Muscle of back (tissue), 11 donors: ENCODE data around the gene FKBP10. TPM values are rescaled to one million over a fixed set of nuclear protein-coding genes. Genes with fewer than 3 reads are reported as not detected.
A peak's percentile ranks its signal among the peaks of the same experiment; 100 is the strongest.

Source experiments
- DNase-seq, 3 donors: peaks; one replicate each; pipeline versions ENCODE4 v3.0.0 to v3.0.0-alpha.2; 2013
- polyA plus RNA-seq, 10 donors: library from polyadenylated mRNA; unstranded; fragments of 120-200 nt; gene quantifications; one replicate each; pipeline ENCODE4 v1.2.1, GENCODE V29; 2013; ENCODE audit not compliant: insufficient read length in 10 of 10

Gene FKBP10
- polyA plus RNA-seq, 10 donors = 104 to 191 (median 135) TPM

DNA sequence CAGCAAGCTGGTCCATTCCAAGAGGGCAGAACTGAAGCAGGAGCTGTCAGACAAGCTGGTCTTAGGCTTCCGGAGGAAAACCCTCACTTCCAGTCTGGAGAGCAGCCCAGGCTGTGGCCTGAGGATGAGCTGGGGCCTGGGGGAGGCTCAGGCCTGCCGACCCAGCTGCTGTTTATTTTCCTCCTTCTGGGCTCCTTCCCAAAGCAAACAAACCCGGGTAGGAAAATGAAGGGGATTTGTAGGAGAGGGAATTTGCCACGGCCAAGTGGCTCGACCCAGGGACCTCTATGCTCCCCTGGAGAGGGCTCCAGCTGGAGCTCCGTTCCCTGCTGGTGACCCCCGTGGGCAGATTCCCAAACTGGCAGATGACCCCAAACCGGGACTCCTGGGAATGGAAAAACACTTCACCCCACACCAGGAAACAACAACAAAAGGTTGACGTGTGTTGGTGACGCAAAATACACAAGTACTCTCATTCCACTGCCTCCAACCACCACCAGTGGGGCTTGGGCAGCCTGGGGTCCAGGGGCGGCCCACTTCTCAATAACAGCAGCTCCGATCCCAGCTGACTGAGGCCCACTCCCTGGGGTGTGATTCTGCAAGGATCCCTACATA, 35.1 kb upstream of the FKBP10 start:
- peak; percentile 84 to 96 (median 90) for DNase-seq

DNA sequence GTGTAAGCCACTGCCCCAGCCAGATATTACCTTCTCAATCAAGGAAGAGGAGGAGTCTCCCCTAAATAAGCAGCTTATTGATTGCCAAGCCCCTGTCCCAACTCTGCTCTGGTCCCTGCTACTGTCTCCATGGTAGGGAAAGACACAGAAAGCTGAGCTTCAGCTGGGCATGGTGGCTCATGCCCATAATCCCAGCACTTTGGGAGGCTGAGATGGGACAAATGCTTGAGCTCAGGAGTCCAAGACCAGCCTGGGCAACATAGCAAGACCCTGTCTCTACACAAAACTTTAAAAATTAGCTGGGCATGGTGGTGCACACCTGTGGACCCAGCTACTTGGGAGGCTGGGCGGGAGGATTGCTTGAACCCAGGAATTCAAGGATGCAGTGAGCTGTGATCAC, 32.9 kb upstream of the FKBP10 start:
- no peak for DNase-seq

GRCh38 chr17:41781404-41782110, 31.2 kb upstream of the FKBP10 start:
- no peak for DNase-seq

DNA sequence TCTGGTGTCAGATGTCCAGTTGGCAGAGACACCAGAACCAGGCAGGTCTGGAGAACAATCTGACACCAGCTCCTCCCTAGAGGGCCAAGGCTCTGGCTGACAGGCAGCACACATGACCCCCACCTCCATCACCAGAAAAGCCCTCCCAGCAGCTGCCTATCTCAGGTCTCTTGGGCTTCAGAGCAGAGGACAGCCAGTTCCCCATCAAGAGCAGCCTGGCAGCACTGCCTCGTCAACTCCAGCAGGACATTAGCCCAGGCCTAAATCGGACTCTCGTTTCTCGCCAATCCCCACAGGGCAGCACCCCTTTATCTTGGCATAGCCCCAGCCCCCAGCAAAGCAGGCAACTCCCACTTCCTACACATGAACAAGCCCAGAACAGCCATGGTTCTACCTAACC, 30.7 kb upstream of the FKBP10 start:
- DNase-seq = no peak

DNA sequence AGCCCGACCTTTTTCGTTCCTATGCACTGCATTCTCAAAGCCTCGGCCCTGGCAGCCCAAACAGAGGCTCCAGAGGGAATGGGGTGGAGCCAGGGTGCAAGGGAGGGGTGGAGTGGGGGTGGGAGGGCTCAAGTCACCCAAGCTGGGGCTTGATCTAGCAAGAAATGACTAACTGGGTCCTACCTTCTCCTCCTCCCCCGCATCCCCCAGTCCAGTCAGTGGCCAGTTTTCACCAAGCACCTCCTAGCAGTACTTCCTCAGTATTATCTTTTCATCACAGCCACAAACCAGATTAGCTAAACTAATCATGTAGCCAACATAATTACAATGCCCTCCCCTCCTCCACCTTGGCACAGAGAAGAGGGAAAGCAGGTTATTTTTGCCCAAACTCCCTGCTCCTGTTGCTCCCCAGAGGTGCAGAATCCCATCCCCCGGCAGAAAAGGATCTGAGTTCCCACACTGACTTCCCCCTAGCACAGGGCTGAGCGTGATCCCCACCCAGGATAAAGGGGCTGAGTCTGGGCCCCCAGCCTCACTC, 28.5 kb upstream of the FKBP10 start:
- no peak for DNase-seq

DNA sequence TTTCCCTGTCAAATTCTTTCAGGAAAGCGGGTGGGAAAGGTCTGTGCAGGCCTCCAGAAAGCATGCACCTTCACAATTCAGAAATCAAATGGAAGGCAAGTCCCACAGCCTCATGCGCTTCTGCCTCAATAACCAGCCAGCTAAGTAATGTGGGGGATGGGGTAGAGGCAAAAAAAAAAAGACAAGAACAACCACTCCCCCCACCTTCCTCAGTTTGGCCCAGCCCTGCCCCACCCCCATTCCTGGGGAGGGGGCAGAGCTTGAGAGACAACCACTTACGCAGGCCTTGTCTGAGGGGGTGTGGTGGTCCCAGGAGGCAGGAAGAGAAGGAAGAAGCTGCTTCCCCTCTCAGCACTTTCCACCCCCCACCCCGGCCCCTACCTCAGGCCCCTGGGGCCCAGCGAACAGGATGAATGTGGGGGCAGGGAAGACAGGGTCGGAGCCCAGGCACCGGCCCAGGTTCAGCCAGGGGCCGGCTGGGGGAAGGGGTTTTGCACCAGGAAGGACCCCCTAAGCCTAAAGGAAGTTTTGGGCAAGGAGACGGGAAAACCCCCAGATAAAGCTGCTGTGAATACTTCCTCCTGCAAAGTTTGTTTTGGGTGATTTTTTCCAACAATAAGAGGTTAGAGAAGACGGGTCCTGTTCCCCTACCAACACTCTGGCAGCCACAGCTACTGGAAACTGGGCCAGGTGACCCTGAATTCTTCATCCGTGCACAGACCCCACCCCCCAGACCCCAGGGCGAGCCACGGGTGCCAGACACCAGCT, 27.5 kb upstream of the FKBP10 start:
- peak in 2 of 3 donors; percentile 57 to 83 for DNase-seq

GRCh38 chr17:41785859-41786226, 27.0 kb upstream of the FKBP10 start:
- DNase-seq = no peak

GRCh38 chr17:41786227-41787020, 26.4 kb upstream of the FKBP10 start, which contains the start of gene JUP:
TSS of gene JUP (minus strand) at chr17:41786711. CDS start at chr17:41771854, 14,857 bp downstream.
- DNase-seq = peak; percentile 96 to 98 (median 97)

DNA sequence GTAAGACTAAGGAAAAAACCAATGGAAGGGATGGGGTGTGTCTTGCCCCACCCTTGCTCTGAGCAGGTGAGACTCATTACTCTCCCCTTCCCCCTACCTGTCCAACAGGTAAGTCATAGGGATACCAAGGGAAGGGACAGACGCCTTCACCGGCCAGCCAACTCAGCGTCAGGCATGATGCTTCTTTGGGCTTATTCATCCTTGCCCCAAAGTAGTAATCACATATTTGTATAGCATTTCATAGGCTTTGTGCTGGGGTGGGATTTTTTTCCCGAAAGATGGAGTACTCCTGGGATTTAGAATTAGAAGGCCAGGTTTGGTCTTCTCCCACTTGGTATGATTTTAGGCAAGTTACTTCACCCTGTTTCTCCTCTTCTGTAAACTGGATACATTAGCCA, 25.8 kb upstream of the FKBP10 start:
- DNase-seq = no peak

GRCh38 chr17:41792845-41793783, 19.7 kb upstream of the FKBP10 start:
- DNase-seq = no peak

DNA sequence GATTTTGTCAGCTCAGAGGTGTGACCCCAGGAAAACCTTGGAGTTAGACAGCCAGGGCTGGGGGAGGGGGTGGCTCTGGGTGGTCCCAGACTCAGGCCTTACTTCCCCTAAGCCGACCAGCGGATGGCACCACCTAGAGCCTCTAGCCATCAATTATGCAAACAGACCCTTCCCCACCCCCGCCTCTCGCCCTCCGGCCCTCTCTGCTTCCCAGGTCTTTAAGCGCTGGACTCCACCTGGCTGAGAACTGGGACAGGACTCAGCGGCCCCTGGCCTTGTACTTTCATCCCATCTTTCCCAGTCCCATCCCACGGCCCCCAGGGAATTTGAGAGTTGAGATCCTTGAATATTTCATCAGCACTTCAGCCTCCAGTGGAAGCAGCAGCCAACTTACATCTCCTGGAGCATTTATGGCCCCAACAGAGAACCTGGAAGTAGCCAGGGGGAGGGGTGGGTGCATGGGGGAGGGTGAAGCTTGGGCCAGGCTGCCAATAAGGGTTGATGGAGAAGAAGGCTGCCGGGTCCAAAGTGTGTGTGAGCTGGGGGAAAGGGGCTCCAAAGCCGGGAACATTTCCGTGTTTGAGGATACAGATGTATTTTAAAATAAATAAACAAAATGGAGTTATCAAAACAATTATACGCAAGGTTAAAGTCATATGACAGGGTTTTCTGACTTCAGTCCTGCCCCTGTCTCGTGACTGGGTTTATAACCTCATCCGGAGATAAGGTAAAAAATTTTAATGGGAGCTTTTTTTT, 18.8 kb upstream of the FKBP10 start:
- no peak for DNase-seq

- no peak for DNase-seq
These were observed 18.2 kb upstream of the FKBP10 start for GRCh38 chr17:41794540-41794975.

- DNase-seq = no peak
These were observed 16.5 kb upstream of the FKBP10 start for GRCh38 chr17:41796121-41796895.

GRCh38 chr17:41797377-41797776, 15.4 kb upstream of the FKBP10 start:
- no peak for DNase-seq

DNA sequence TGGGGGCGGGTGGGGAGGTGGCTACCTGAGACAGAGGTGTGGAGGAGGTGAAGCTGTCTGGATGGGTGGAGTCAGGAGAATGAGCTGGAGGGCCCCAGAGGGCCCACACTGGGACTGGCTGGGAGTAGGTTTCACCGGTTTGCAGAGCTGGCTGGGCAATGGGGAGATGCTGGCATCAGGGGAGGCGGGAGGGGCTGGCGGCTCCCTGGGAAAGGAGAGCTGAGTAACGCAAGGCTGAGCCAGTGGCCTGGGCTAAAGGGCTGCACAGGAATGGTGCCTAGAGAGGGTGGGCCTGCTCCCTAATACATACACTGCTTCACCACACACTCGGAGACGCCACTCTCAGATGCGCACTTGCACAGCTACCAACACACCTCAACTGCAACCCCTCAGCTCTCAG, 13.4 kb upstream of the FKBP10 start:
- DNase-seq = no peak

DNA sequence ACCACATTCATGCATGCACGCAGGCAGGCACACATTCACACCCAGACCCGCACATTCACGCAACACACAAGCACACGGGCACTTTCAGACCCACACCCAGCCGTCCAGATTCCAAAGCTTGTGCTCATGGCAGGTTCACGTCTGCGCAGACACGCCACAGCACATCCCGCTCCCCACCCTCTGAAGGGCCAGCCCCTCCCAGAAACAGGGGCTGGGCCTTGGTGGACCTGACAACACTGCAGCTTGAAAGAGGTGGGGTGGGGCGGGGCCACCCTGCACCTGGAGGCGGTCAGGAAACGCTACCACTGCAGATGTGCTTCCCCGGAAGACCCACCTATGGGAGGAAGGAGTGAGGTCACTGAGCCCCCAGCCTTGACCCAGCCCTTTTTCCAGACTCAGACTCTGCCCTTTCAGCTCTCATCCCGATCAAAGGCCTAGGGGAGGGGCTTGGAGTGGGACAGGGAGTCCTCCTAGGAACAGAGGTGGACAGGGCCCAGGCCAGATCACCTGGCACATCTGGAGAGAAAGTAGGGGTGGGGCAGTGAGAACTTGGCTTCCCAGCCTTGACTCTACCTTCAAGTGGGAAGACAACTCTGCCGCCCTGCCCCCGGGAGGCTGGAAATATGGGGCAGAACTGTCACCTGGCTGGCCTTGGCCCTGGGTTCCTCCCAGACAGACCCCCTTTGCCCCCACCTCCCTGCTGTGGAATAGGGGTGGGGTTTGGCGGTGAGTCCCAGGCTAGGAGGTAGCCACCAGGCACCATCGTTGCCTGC, 12.0 kb upstream of the FKBP10 start:
- no peak for DNase-seq

- DNase-seq = peak; percentile 64 to 91 (median 86)
These were observed 11.2 kb upstream of the FKBP10 start for GRCh38 chr17:41801374-41802271.
